Left renal pelvis (tissue), 4 donors: Measurements from ENCODE around the gene SLC29A1. TPM values are rescaled to one million over a fixed set of nuclear protein-coding genes. Genes with fewer than 3 reads are reported as not detected.

Experiments
- DNase-seq, 4 donors: peaks; one replicate each; pipeline ENCODE4 v3.0.0-alpha.2; 2013; ENCODE audit warnings: low read depth in 4 of 4, low spot score in 3 of 4
- polyA plus RNA-seq, 4 donors: library from polyadenylated mRNA; unstranded; fragments of 120-200 nt; gene quantifications; one replicate each; pipeline ENCODE4 v1.2.1, GENCODE V29; 2013; ENCODE audit not compliant: insufficient read length in 4 of 4

The SLC29A1 gene
- polyA plus RNA-seq, 4 donors: 29.9 to 38.7 (median 34.6) TPM

DNA sequence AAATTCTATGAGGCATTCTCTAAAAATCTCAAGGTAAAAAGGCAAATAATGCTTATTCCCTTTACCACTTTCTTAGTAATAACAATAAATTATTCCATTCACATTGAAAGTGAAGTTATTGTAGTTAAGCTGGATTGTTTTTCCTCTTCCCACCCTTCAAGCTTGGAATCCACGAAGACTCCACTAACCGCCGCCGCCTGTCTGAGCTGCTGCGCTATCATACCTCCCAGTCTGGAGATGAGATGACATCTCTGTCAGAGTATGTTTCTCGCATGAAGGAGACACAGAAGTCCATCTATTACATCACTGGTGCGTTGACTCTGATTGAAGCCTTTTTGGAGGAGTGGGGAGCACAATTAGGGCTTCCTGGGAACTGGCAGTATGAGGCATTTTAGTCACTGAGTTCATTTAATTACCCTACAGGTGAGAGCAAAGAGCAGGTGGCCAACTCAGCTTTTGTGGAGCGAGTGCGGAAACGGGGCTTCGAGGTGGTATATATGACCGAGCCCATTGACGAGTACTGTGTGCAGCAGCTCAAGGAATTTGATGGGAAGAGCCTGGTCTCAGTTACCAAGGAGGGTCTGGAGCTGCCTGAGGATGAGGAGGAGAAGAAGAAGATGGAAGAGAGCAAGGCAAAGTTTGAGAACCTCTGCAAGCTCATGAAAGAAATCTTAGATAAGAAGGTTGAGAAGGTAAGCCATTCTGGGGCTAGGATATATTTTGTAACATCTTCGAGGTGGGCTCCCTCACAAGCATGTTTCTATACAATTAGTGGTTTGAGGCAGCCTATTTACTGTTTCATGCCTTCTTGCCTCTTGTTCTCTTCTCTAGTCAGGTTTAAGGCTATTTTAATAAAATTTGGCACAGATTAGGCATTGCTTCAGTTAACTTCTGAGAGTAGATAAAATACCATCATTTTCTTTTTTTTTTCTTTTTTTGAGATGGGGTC lies 28.5 kb downstream of the SLC29A1 start:
- no peak for DNase-seq

DNA sequence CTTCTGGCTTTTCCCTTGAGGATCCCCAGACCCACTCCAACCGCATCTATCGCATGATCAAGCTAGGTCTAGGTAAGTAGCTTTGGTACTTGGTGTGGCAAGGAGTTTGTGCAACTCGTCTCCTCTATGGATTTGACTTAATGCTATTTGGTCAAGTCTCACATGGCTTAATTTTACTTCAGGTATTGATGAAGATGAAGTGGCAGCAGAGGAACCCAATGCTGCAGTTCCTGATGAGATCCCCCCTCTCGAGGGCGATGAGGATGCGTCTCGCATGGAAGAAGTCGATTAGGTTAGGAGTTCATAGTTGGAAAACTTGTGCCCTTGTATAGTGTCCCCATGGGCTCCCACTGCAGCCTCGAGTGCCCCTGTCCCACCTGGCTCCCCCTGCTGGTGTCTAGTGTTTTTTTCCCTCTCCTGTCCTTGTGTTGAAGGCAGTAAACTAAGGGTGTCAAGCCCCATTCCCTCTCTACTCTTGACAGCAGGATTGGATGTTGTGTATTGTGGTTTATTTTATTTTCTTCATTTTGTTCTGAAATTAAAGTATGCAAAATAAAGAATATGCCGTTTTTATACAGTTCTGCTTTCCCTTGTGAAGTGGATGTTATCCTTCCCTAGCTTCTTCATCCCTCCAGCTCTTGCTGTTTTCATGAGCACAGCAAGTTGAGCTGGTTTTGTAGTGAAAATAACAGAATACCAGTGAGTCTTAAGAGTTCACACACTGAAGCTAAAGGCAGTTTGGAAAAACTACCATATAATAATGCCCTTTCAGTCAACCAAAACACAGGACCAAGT lies 30.1 kb downstream of the SLC29A1 start:
- no peak for DNase-seq

DNA sequence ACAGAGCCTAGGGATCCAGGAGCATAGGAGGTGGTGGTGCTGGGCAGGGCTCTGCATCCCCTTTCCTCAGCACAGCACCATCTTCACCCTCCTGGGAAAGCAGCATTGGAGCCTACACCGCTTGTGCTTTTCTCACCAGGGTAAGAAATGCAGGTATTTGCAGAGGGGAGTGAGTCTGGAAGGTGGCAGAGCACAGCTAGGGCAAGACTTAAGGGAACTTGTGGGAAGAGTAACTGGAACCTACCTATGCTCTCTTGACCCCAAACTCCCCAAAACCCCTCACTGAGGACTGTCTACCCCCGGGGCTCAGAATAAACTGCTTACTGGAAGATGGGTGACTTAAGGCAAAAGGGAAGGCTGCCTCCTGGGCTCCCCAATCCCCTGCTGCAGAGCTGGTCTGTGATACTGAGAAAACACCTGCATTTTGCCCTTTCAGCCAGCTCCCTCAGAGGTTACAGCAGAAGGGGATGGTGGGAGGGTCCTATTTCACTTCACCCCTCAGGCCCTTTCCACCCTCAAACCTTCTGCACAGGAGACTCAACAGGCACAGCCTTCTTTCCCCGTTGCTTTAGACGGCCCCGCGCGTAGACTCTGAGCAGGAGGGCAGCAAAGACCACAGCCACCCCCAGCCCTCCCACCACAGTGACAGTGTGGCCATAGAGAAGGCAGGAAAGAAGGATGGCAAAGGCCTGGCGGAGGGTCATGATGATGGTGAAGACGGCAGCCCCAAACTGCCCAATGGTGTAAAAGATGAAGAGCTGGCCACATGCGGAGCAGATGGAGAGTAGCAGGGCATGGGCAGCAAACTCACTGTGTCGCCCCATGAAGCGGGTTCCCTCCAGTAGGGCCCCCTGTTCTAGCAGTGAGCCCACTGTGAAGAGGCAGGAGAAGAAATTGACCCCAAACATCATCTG lies 31.1 kb downstream of the SLC29A1 start:
- DNase-seq: no peak

DNA sequence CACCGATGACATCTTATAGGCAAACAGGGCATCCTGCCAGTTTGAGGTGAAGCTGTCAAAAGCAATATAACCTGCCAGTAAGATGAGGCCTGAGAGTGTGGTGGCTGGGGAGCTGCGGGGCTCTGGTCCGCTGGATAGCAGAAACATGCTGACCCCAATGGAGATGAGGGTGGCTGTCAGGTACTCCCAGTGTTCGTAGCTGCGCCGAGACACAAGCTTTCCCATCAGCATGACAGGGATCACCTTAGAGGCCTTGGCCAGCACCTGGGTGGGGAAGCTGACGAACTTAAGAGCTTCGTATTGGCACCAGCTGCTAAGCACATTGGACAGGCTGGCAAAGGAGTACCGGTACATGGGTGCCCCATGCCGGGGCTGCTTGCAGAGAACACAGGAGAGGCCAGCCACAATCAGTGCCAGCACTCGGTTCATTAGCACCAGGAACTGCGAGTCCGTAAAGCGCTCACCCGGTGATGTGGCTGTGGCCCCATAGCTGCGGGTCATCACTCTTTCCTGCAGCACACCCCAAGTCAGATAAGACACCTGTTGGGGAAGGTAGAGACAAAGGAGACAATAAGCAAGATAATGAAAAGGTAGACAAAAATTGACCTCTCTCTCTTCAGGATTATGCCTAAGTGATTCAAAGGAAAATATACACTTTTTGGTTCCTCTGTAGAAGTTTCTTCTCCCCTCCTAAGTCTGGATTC lies 31.9 kb downstream of the SLC29A1 start:
- no peak for DNase-seq

DNA sequence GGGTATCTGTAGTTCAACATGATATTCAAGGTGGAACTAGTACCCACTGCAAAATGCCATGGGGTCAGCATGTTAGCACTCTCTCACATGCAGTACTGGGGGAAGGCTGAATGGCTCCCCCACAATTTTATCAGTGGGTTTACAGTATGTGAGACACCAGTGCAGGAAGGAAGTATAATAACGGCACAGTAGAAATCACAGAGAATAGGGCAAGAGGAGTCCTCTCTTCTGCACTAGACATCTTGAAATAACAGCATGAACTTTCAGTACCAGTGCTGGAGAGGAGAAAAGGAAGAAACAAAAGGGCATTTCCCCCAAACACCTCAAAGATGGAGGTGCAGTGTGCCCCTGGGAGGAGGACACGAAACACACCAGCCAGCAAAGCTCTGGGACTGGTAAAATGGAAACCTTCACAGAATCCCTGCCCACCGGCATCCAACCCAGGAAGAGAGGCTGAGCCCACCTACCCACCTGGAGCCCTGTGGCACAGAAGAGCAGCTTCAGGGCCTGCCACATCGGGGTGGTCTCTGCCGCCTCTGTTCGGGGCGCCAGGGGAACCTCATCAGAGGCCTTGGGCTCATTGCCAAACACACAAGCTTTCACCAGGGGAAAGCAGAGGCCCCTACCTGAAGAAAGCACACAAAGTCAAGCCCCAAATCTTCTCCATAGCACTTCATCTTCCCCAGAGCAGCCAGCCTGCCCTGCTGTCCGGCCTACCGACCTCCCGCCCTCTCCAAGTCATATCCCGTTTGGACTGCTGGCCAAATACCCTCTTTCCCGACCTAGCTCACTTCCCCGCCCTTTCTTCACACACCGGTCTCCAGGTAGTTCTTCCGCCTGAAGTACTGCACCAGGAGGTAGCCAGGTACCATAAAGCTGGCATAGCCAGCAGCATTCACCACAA lies 32.7 kb downstream of the SLC29A1 start:
- DNase-seq: no peak

DNA sequence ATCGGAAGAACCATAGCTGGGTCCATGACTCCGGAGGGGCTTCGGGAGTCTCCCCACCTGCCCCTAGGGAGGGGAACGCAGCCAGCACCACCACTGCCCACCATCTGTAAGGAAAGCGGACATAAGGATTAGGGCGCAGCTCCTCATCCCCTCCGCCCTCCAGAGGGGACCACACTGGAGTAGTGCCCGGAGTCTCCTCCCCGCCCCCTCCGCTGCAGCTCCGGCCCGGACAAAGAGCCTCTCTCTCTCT lies 33.3 kb downstream of the SLC29A1 start:
- DNase-seq: no peak

DNA sequence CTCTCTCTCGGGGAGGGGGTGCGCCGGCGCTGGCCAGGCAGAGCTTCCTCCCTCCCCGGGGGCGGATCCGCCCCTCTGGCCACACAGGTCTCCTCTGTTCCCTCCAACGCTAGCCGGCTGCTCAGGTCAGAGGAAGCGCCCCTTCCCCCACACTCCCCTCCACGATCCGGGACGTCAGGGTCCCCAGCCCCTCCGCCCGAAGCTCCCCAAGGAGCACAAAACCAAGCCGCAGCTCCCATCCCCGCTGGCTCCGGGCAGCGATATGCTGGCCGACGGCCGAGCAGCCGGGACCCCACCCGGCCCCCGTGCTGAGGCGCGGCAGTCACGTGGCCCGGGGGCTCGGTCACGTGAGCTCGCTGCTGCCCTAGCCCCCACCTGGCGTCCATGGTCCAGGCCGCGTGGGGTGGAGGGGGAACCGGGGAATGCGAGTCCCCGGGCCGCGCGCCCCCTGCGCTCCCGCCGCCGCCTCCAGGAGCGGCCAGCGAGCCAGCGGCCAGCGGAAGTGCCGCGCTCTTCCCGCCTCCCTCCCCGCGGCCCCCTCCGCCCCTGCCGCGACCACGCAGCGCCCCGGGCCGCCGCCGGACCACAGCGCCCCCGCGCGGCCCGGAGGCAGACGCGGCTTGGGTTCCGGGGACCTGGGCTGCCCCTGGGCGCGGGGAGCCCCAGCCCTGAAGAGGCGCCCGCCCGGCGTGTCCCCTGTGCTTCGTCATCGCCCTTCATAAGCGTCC lies 33.8 kb downstream of the SLC29A1 start, which contains the start of gene SLC35B2:
Gene SLC35B2, minus strand, starts transcription at position 504 of the 728 bp plus-strand sequence. Its CDS starts 118 bp downstream, at position 386.
- no peak for DNase-seq

DNA sequence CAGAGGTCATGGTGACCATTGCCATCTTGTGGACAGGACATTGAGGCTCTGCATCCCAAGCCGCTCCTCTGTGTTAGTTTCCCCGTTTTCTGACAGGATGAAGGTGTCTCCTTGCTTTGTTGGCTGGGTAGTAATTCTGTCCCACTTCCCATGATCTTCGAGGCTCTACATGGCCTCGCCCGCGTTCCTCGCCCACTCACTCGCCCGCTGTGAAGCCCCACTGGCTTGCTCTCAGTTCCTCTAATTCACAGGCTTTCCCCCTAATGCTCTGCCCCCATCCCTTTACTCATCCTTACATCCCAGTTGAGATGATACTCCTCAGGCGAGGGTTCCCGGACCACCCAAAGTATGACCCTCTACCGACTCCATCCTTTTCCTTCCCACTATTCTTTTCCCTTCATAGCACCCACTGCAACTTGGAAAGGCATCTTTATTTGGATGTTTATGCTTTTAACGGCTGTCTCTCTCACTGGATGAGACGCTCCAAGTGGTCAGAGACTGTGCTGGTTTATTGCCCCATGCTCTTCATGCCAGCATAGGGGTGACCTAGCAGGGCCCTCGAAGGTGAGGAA lies 34.4 kb downstream of the SLC29A1 start:
- no peak for DNase-seq

DNA sequence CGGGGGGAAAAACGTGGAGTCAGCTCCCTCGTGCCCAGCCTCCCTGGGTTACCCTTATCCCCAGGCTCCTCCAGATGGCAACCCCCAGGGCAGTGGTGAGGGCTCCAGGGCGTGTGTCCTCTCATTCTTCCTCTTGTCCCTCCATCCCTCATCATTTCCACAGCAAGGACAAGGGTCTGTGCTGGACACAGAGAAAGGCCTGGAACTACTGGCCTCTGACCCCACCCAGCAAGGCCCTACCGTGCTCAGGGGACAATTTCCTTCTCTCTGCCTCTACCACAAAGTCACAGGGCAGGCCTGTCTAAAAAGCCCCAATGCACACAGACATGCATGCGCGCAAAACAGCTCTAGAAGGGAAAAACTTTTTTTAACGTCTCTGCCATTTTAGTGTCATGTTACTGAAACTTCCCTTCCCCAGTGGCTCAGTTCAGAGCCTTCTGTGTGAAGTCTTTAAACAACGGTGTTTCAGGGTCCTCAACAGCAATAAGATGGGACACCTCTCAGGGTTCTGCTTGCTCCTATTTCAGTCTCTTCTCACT lies 35.0 kb downstream of the SLC29A1 start:
- no peak for DNase-seq

DNA sequence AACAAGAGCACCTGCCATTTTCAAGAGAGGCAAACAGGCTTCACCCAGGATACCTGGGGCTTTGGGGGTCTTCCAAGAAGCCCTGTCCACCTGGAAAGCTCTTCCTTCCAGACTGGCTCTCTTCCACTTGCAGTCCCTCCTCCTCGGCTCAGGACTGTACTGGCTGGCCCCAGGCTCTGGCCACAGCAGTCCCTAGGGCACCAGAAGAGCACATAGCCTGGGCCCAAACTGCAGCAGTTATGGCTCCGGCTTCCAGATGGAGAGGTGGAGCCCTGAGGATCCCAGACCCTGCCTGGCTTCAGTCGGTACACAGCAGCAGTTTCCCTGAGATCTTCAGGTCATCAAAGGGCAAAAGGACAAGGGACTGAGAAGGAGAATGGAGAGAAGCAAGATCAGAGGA lies 35.5 kb downstream of the SLC29A1 start:
- no peak for DNase-seq

DNA sequence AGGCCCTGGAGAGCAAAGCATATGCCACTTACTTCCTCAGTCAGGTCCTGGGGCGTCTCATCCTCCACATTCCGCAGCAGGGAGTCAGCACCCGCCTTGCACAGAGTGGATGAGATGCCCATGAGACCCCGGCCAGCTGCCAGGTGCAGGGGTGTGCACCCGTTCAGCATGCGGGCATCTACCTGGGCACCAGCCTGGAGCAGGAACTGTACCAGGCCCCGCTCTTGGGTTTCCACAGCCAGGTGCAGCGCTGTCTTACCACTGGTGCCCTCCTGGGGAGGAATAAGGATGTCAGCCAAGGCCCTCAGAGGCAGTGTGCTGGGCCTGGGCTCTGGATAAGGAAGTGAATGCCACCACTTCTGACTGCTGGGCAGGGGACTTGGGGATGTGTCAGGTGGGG lies 36.6 kb downstream of the SLC29A1 start:
- DNase-seq: no peak

DNA sequence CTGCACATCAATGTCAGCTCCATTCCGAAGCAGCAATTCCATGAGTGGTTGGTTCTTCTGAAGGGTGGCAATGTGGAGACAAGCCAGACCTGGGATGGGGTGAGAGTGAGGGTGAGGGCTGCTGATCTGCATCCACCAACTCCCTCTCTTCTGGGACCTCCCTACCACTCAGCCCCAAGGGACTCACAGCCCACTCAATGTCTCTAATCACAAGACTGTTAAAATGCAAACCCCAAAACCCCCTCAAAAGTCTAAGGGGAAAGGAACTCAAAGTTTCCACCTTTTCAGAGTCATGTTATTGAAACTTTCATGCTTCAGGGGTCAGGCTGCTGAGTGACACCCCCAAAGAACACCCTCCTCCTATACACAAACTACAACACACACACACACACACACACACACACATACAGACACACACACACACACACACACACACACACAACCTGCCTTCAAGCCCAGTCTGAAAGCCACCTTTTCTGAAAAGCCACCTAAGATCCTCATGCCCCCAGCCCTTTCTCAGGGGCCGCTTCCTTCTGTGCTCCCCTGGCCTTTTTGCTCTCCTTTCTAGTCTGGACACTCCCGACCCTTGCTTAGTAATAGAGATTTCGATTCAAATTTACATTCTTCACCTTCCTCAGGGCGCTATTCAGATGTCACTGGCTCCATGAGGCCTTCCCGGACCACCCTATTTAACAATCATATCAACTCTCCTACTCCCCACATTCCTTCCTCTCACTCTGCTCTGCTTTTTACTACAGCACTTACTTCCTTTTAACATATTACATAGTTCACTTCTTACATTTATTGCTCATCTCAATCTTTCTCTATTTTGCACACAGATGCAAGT lies 37.3 kb downstream of the SLC29A1 start:
- DNase-seq: no peak

DNA sequence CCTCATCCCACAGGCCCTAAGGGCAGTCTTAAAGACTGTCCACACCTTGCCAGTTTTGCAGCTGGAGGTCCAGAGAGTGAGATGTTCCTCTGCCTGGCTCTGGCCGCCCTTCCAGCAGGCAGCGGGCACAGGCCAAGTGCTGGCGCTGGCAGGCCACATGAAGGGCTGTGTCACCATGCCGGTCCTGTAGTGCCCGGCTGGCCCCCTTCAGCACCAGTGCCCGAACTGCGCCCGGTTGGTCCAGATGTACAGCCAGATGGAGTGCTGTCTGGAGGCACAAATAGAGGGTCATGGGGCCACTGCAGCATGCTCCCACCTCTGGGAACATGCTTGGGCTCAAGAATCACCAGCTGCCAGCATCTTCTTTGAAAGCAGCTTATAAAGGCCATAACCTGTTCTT lies 38.2 kb downstream of the SLC29A1 start:
- no peak for DNase-seq

DNA sequence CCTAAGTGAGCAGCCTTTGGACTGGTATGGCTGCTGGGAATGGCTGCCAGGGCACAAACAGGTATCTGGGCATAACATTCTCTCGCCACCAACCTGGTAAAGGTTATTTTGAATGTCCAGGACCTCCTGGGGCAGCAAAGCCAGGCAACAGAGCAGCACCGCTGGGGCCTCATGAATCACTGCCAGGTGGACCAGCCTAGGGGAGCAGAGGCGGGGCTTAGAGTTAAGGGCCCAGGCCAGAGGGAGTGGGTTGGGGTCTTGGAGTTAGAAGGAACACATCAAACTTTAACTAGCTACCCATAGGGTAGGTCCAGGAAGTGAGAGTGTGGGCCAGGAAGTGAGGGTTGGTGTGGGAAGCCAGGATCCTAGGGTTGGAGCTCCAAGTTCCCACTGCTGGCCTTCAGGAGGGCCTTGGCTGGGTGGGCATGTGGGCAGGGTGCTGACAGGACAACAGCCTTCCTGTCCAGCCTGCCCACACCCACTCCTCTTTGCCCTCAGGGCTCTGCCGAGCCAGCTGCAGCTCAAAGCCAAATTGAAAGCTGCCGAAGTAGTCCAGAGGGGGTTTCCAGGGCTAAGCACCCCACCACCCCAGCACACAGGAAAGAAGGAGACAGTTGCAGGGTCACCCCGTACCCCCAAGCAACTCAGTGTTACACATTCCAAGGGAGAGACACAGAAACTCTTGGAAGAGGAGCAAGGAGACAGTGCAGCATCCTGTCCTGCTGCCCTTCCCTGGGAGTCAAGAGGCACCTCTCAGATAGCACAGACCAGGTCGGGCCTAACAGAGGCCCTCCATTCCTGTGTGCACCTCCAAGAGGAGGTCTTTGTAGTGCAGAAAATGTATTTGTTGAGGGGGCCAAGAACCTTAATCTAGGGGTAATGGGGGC lies 39.3 kb downstream of the SLC29A1 start:
- no peak for DNase-seq

DNA sequence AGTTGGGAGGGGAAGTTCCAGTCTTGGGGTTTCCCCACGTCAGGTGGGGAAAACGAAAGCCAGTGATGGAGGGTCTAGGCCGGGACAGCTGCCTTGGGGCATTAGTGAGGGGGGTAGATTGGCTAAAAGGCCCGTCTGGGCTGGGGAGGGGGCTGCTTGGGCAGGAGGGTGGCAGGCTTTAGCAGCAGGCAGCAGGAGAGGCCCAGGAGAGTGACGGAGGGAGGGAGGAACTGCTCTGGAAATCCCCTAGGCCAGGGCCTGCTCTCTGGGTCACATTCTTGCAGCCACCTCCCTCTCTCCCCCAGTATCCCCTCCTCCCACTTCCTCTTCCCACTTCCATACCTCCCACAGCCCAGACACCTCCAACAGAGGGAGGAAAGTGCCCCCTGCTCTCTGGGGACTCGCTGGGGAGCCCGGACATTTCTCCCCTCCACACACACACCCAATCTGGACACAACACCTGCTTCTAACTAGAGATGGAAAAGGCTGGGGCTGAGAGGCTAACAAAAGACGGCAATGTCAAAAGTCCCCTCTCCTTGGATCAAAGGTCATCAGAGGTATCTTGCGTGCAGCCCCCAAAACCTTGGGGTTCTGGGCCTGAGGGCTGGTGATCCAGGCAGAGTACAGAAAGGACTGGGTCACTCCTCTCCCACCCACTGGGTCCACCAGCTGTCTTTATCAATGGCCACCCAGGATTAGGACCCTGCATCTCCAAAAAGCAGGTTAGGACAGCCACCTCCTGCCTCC lies 40.1 kb downstream of the SLC29A1 start:
- no peak for DNase-seq
